GM18858 (cell line): ENCODE measurements around the gene TMEM235.

Source experiments
- ATAC-seq: cut with Tn5 transposase; IDR thresholded peaks from one replicate; pipeline ENCODE4 v1.9.1; 2021; ENCODE audit not compliant: unreplicated experiment

Gene TMEM235

GRCh38 chr17:78230996-78231935 lies at the start of gene TMEM235:
TSS of gene TMEM235 (plus strand) at chr17:78231631. CDS start at chr17:78232024, 393 bp downstream.
- no peak for ATAC-seq

DNA sequence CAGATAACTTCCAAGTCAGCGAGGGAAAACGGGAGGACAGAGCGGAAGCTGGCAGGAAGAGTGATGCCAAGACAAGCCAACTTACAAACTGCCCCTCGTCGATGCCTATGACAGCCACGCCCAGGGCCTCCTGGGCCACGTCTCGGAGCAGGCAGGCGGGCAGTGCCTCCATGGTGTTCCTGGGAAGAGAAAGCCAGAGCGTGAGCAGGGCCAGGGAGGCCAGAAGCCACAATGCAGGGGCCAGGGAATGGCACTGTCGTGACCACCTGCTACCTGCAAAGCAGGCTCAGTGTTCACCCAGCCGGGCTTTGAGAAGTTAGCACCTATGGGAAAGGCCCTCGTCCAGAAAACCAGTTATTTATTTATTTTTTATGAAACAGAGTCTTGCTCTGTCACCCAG lies 48.9 kb upstream of the TMEM235 start:
- no peak for ATAC-seq

DNA sequence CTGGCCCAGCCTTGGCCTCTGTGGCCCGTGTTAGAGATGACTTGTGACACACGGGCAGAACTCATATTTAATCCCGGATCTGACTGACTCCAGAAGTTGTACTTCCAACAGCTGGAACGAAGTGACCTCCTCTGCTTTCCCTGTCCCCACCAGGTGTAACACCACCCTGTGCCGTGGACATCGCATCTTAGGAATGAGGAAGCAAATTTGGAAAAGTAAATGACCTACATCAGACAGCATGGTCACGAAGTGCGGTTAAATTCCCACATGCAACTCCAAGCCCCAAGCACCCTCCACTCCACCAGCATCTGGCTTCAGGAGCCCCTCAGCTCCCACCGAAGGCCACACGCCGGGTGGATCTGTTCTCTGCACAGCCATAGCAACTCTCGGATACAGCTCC lies 47.5 kb upstream of the TMEM235 start:
- no peak for ATAC-seq

GRCh38 chr17:78184351-78184750 lies 47.1 kb upstream of the TMEM235 start:
- ATAC-seq: no peak

DNA sequence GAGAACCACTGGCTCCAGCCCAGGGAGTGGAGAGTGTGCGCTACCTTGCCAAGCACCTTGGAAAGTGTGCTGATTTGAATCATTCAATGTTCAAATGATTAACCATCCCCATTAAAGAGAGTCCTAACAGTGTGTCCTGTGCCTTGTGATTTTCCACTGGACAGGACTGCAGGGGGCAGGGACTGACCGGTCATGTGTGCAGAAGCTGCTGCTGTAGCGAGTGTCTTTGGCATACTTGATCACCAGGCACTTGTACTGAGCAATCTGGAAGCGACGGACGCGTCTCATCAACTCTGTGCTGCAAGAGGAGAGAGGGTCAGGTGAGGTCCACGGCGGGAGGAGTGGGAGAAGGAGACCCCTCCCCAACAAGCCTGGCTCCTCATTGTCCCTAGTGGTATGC lies 46.6 kb upstream of the TMEM235 start:
- no peak for ATAC-seq

GRCh38 chr17:78185981-78186691 lies 45.3 kb upstream of the TMEM235 start:
- ATAC-seq: no peak

DNA sequence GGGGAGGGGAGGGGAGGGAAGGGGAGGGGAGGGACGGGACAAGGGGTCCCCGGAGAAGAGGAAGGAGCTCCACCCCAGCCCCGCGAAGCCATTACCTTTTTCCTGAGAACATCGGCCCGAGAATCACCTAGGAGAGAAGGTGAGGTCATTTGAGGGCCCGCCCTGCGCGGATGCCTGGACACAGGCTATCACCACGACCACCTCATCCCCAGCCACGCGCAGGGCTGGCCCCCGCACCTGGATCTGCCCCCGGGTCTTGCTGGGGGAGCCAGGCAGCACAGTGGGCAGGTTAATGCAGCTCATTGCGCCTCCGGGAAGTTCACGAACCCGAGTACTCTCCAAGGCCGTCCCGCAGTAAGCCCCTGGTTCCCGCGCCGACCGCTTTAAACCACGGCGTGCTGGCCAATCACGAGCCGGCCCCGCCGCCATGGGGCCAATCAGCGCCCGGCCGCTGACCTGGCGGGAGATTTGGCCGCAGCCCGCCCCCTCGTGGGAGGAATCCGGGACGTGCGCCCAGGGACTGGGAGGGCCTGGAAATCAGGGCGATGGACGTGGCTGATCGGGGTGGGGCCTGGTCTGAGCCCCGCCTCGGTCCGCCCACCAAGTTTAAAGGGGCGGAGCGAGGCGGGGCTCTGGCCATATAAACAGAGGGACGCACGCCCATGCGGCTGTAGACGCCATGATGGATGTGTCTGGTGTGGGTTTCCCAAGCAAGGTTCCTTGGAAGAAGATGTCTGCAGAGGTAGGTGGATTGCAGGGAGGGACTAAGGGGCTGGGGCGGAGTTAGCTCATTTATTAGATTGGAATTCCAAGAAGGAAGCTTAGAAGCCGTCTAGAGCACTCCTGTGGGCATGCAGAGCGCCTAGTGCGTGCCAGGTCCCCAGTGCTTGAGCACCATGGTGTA lies 44.5 kb upstream of the TMEM235 start, which contains the start of the genes AFMID and TK1:
TSS of gene AFMID (plus strand) at position 671 of the 904 bp plus-strand sequence. CDS start at position 680, 9 bp downstream.
TSS of gene TK1 (minus strand) at position 361 of the 904 bp plus-strand sequence. CDS start at position 303, 58 bp downstream.
- peak; percentile 76 for ATAC-seq

DNA sequence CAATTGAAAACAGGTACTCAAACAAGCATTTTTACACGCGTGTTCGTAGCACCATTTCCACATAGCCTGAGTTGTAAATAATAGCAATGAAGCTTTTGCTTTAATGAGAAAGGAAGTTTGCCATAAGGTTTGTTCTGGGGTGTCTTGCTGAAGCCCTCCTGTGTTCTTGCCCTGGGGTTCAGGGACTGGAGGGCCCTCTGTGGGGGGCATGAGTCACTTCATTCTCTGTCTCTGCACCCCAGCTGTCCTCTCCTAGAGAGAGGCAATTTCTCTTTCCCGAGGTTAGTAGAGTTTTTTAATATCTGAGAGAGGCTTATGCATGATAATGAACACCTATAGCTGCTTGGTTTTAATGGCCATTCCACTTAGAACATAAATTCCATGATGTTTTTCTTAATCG lies 34.7 kb upstream of the TMEM235 start:
- ATAC-seq: no peak

DNA sequence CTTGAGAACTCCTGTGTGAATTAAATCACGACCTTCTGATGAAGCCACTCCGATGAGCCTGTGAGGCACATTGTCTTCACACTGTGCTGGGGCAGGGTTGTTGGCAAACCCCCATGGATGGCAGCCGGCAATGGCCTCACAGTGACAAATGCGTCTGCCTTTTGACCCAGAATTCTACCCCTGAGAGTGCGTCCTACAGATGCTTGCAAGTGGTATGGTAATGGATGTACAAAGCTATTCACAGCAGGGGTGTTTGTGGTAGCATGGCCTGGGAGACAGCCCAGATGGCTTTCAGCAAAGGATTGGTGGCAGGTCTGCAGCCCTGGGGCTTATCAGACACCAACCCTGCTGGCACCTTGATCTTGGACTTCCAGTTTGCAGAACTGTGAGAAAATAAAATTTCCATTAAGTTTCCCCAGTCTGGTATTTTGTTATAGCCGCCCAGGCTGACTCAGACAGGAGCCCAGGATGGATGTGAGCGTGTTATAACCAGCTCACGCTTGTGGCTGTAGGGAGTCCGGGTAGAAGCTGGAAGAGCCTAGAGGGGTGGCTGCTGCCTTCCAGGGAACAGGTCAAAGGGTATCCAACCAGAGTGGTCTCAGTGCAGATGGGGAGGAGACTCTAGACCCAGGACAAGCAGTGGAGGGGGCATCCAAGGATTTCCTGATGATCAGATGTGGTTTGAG lies 34.1 kb upstream of the TMEM235 start:
- ATAC-seq: no peak

GRCh38 chr17:78200451-78200850 lies 31.0 kb upstream of the TMEM235 start:
- no peak for ATAC-seq

GRCh38 chr17:78202666-78203065 lies 28.8 kb upstream of the TMEM235 start:
- ATAC-seq: no peak

GRCh38 chr17:78204387-78205123 lies 26.9 kb upstream of the TMEM235 start:
- ATAC-seq: no peak

DNA sequence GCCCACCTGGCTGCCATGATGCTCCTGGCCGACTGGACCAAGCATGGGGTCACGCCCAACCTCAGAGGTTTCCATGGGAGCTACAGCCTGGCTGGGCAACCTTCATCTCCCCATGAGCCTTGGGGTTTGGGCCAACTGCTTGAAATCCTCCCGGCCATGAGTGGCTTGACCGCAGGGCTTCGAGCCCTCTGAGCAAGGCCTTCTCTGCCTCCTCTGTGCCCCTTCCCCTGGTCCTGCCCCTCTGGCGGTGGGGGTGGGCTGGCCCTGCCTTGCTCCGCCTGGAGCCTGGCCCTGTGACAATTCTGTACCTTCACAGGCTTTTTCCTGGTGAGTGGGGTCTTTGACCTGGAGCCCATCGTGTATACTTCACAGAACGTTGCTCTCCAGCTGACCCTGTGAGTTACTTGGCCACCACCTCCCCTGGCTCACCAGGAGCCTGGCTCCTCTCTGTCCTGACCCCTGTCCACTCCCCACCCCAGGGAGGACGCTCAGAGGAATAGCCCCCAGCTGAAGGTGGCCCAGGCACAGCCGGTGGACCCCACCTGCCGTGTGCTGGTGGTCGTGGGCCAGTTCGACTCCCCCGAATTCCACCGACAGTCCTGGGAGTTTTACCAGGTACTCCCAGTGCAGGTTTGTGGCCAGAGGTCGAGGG lies 26.2 kb upstream of the TMEM235 start:
- no peak for ATAC-seq

DNA sequence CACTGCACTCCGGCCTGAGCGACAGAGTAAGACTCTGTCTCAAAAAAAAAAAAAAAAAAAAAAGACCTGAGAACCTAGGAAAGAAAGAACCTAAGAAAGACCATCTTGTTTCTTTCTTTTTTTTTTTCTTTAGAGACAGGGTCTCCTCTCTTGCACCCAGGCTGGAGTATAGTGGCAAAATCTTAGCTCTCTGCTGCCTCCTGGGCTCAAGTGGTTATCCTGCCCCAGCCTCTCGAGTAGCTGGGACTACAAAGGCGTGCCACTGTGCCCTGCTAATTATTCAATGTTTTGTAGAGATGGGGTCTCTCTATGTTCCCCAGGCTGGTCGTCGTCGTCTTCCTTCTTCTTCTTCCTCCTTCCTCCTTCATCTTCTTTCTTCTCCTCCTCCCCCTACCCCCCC lies 25.1 kb upstream of the TMEM235 start:
- no peak for ATAC-seq

DNA sequence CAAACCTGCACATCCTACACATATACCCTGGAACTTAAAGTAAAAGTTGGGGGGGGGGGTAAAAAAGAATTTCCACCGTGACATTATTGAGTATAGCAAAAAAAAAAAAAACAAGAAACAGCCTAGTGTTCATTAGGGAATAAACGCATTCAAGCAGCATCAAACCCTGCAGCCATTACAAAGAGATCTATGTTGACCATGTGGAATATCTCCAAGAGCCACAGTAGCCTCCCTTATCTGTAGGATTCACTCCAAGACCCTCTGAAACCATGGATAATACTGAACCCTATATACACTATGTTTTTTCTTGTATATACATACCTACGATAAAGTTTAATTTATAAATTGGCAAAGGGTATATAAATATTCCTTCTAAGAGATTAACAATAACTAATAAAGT lies 22.9 kb upstream of the TMEM235 start:
- ATAC-seq: no peak

DNA sequence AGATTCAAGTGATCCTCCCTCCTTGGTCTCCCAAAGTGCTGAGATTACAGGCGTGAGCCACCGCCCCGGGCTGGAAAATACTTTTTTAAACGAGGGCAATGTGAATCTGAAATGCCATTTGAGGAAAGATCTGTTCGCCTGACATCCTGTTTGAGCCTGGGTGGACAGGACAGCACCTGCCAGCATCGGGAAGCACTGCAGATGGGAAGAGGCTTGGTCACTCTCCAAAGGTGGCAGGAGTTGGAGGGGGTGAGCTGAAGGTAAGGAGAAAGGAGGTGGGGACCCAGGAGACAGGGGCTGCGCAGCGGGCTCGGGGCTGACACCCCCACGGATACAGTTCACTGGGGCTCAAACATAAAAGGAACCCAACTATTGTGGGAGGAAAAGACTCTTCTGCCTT lies 21.3 kb upstream of the TMEM235 start:
- no peak for ATAC-seq

DNA sequence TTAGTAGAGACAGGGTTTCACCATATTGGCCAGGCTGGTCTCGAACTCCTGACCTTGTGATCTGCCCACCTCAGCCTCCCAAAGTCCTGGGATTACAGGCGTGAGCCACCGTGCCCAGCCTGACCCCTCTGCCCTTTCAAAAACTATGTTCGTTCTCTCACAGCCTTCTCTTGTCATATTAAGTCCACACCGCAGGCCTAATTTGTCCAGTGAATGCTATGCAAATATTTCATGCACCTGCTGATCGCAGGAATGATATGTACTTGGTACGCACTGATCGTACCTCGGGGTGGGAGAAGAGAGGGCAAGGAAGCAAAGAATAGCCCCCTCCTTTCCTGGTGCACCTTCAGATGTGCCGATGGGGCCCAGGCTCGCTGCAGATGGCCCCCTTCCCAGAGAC lies 20.4 kb upstream of the TMEM235 start:
- no peak for ATAC-seq

DNA sequence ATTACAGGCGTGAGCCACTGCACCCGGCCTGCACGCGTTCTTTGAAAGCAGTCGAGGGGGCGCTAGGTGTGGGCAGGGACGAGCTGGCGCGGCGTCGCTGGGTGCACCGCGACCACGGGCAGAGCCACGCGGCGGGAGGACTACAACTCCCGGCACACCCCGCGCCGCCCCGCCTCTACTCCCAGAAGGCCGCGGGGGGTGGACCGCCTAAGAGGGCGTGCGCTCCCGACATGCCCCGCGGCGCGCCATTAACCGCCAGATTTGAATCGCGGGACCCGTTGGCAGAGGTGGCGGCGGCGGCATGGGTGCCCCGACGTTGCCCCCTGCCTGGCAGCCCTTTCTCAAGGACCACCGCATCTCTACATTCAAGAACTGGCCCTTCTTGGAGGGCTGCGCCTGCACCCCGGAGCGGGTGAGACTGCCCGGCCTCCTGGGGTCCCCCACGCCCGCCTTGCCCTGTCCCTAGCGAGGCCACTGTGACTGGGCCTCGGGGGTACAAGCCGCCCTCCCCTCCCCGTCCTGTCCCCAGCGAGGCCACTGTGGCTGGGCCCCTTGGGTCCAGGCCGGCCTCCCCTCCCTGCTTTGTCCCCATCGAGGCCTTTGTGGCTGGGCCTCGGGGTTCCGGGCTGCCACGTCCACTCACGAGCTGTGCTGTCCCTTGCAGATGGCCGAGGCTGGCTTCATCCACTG lies 17.3 kb upstream of the TMEM235 start, which contains the start of gene BIRC5:
TSS of gene BIRC5 (plus strand) at position 238 of the 690 bp plus-strand sequence. CDS start at position 302, 64 bp downstream.
- ATAC-seq: peak; percentile 44
